B cell (primary cell): Measurements from ENCODE around the gene FREM2.

ENCODE experiments used
- CTCF ChIP-seq: fragments of 200-600 bp; IDR thresholded peaks from one replicate; pipeline ENCODE4 v1.8.0; 2022; ENCODE audit warnings: antibody characterized with exemption, mild to moderate bottlenecking
- EZH2 ChIP-seq: IDR thresholded peaks from 2 replicates; pipeline ENCODE4 v1.6.1; 2012; ENCODE audit warnings: borderline replicate concordance, low read depth, mild to moderate bottlenecking, moderate library complexity, low read length; ENCODE audit not compliant: insufficient read depth, poor library complexity, severe bottlenecking

- no peak for TF ChIP-seq CTCF
- no peak for TF ChIP-seq EZH2
Measured at GRCh38 chr13:38707460-38707859, 20.6 kb downstream of the FREM2 start.
